ENCODE measurements around the gene TAS2R8. TPM values are rescaled to one million over a fixed set of nuclear protein-coding genes. Genes with fewer than 3 reads are reported as not detected.

TAS2R8 gene
- total RNA-seq, 1 donor from 2014 or later: not detected

Other genes with a start within 250 kb of the TAS2R8 start
- 8.7 and 11.3 TPM in 2 replicates for gene MAGOHB, start 193.7 kb downstream of the TAS2R8 start, total RNA-seq
- 3.2 and 6.7 TPM in 2 replicates for gene STYK1, start 133.2 kb downstream of the TAS2R8 start, total RNA-seq
- 122 and 127 TPM in 2 replicates for gene YBX3, start 84.0 kb downstream of the TAS2R8 start, total RNA-seq
- under 0.01 TPM in 1 of 2 replicates, not detected in the other for gene TAS2R7, start 4.7 kb downstream of the TAS2R8 start, total RNA-seq
- gene TAS2R9, start 2.9 kb upstream of the TAS2R8 start, total RNA-seq: not detected in 2 replicates
- gene TAS2R10, start 19.1 kb upstream of the TAS2R8 start, total RNA-seq: 0.13 and 0.51 TPM in 2 replicates
- gene PRR4, start 42.2 kb upstream of the TAS2R8 start, total RNA-seq: 0.13 and 0.51 TPM in 2 replicates
- gene PRH1, start 77.0 kb upstream of the TAS2R8 start, total RNA-seq: 6.5 and 10.5 TPM in 2 replicates
- gene TAS2R13, start 102.3 kb upstream of the TAS2R8 start, total RNA-seq: 0.39 and 0.63 TPM in 2 replicates
- gene PRH2, start 122.0 kb upstream of the TAS2R8 start, total RNA-seq: not detected in 2 replicates
- 0.90 and 1.0 TPM in 2 replicates for gene TAS2R14, start 132.0 kb upstream of the TAS2R8 start, total RNA-seq
- gene TAS2R50, start 179.6 kb upstream of the TAS2R8 start, total RNA-seq: 1.2 and 1.8 TPM in 2 replicates
- gene TAS2R20, start 191.0 kb upstream of the TAS2R8 start, total RNA-seq: 1.3 and 2.3 TPM in 2 replicates
- 1.7 and 3.4 TPM in 2 replicates for gene TAS2R19, start 215.3 kb upstream of the TAS2R8 start, total RNA-seq
- gene TAS2R31, start 224.1 kb upstream of the TAS2R8 start, total RNA-seq: 1.2 and 2.3 TPM in 2 replicates